PC-9 (cell line): ENCODE data around the gene YIPF2. TPM values are rescaled to one million over a fixed set of nuclear protein-coding genes. Genes with fewer than 3 reads are reported as not detected.

Source experiments
- BruUV-seq: library from RNA; stranded (reverse); fragments of 400-500 nt; replicated peaks from 2 replicates; lab custom pipeline; 2021; lab: Mats Ljungman, UMichigan
- CTCF ChIA-PET: fragments of 300-600 bp; sonication (Branson Sonifier 250); formaldehyde crosslinking; loops from one replicate; lab custom pipeline; 2022; ENCODE audit warnings: antibody characterized with exemption; lab: Charles Lee
- POLR2A ChIA-PET: fragments of 300-600 bp; sonication (Branson Sonifier 250); formaldehyde crosslinking; loops from one replicate; lab custom pipeline; 2022; ENCODE audit warnings: antibody characterized with exemption; ENCODE audit not compliant: unreplicated experiment; lab: Charles Lee
- DNase-seq, 2 experiments: peaks; one replicate each; pipeline versions ENCODE4 v3.0.0 to v3.0.0-alpha.2; 2015 to 2022; ENCODE audit warnings: mixed read lengths in 1 of 2
- H2AFZ ChIP-seq: fragments of 200-600 bp; sonication (generic); 2 replicates; pipeline ENCODE4 v1.8.1; 2017; ENCODE audit warnings: antibody characterized with exemption
- H3F3A ChIP-seq: fragments of 200-600 bp; sonication (generic); 2 replicates; pipeline ENCODE4 v1.8.1; 2017; ENCODE audit warnings: antibody characterized with exemption, mild to moderate bottlenecking, low read depth; ENCODE audit not compliant: insufficient read depth
- H3K27ac ChIP-seq: fragments of 200-600 bp; sonication (generic); 2 replicates; pipeline ENCODE4 v1.6.1; 2016; ENCODE audit warnings: mixed run types
- H3K27me3 ChIP-seq: fragments of 200-600 bp; sonication (generic); 2 replicates; pipeline ENCODE4 v1.6.1; 2016; ENCODE audit warnings: low read depth, mixed run types; ENCODE audit not compliant: insufficient read depth
- H3K36me3 ChIP-seq: fragments of 200-600 bp; sonication (generic); 2 replicates; pipeline ENCODE4 v1.6.1; 2016; ENCODE audit warnings: low read depth, mixed run types
- H3K4me1 ChIP-seq: fragments of 200-600 bp; sonication (generic); replicated peaks from 2 replicates; pipeline ENCODE4 v1.6.1; 2016; ENCODE audit warnings: mixed run types; ENCODE audit not compliant: insufficient read depth
- H3K4me2 ChIP-seq: fragments of 200-600 bp; sonication (generic); 2 replicates; pipeline ENCODE4 v1.6.1; 2017; ENCODE audit warnings: mixed run types
- H3K4me3 ChIP-seq: fragments of 200-600 bp; sonication (generic); 2 replicates; pipeline ENCODE4 v1.6.1; 2016; ENCODE audit warnings: mixed run types
- H3K79me2 ChIP-seq: fragments of 200-600 bp; sonication (generic); 2 replicates; pipeline ENCODE4 v1.6.1; 2017; ENCODE audit warnings: low read depth, mixed run types
- H3K9me2 ChIP-seq: fragments of 200-600 bp; sonication (generic); 2 replicates; pipeline ENCODE4 v1.8.1; 2017; ENCODE audit warnings: mild to moderate bottlenecking; ENCODE audit not compliant: insufficient read depth
- H3K9me3 ChIP-seq: fragments of 200-600 bp; sonication (generic); 2 replicates; pipeline ENCODE4 v1.8.1; 2016; ENCODE audit warnings: low read depth; ENCODE audit not compliant: insufficient read depth
- H4K20me1 ChIP-seq: fragments of 200-600 bp; sonication (generic); 2 replicates; pipeline ENCODE4 v1.8.1; 2017; ENCODE audit not compliant: insufficient read depth
- EZH2 ChIP-seq: fragments of 200-600 bp; sonication (generic); IDR thresholded peaks from 2 replicates; pipeline ENCODE4 v1.8.0; 2017; ENCODE audit warnings: antibody characterized with exemption, low read depth
- intact Hi-C: fragments of 100-400 bp; cut with micrococcal nuclease; formaldehyde crosslinking; loops from one replicate; pipeline ENCODE4 v1.10.0; 2022; ENCODE audit not compliant: unreplicated experiment
- total RNA-seq: library from RNA; stranded (reverse); gene quantifications from 2 replicates; pipeline ENCODE4 v1.2.3, GENCODE V29; 2021
- TF ChIP-seq, protein P1 (sequence below): fragments of 200-600 bp; sonication (generic); conservative IDR thresholded peaks from 2 replicates; pipeline ENCODE4 v1.6.1; 2017; ENCODE audit warnings: mixed run types, antibody characterized with exemption, mild to moderate bottlenecking, moderate library complexity

The YIPF2 gene
- total RNA-seq, 1 experiment from 2014 or later, result 60.2 TPM

DNA sequence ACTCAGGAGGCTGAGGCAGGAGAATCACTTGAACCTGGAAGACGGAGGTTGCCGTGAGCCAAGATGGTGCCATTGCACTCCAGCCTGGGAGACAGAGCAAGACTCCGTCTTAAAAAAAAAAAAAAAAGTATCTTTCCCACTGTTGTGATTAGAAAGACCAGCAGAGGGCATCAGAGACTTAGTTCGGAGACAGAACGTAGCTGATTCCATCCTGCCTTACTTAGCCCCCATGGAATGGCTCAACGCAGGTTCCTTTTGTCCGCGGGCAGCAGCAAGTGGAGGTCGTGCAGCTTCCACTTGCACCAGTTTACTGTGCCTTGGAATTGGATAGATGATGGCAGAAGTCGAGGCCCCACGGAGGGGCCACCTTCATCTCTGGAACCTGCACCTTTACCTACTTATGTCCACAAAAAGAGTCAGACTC, 8.2 kb upstream of the YIPF2 start:
- peak overlapping the region; percentile 60; the same call in 1 of the 2 replicates for H2AFZ ChIP-seq
- peaks cover 23% of the 10 kb centered on the region for H3K79me2 ChIP-seq
- intact Hi-C loops, result loop anchor here (5.0 to 10.0 kb wide), 4 partner anchors 101 to 501 kb away; partner anchors contain the start of genes ODAD3 and PRKCSH
- TF ChIP-seq, protein P1, sequence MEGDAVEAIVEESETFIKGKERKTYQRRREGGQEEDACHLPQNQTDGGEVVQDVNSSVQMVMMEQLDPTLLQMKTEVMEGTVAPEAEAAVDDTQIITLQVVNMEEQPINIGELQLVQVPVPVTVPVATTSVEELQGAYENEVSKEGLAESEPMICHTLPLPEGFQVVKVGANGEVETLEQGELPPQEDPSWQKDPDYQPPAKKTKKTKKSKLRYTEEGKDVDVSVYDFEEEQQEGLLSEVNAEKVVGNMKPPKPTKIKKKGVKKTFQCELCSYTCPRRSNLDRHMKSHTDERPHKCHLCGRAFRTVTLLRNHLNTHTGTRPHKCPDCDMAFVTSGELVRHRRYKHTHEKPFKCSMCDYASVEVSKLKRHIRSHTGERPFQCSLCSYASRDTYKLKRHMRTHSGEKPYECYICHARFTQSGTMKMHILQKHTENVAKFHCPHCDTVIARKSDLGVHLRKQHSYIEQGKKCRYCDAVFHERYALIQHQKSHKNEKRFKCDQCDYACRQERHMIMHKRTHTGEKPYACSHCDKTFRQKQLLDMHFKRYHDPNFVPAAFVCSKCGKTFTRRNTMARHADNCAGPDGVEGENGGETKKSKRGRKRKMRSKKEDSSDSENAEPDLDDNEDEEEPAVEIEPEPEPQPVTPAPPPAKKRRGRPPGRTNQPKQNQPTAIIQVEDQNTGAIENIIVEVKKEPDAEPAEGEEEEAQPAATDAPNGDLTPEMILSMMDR, result peak; percentile 84
- no peak for TF ChIP-seq EZH2
- ChIA-PET CTCF (interaction anchor here (0.5 to 0.7 kb wide), 6 partner anchors 149 to 949 kb away, joined by 5 to 8 read pairs (median 6); partner anchors contain the start of gene RGL3), POLR2A (interaction anchor here (0.6 kb wide), 3 partner anchors 104 to 452 kb away, joined by 3 to 15 read pairs (median 5); no protein-coding TSS in a partner anchor)
- no peaks in the 10 kb centered on the region for H3K27me3 ChIP-seq
- BruUV-seq, result no TSS peak
- no peaks in the 10 kb centered on the region for H3K9me3 ChIP-seq
- peak overlapping the region; percentile 59 for H3K4me2 ChIP-seq
- no peaks in the 10 kb centered on the region for H3K9me2 ChIP-seq
- H3F3A ChIP-seq, result peaks cover 61% of the 10 kb centered on the region
- no peak overlapping the region for H3K4me3 ChIP-seq
- H3K4me1 ChIP-seq, result peaks cover 49% of the 10 kb centered on the region
- no peaks in the 10 kb centered on the region for H3K36me3 ChIP-seq
- DNase-seq, result peak; percentile 45 to 75
- H4K20me1 ChIP-seq, result 0 out of 2 replicates have a peak, but pooled peaks cover 7% of the 10 kb centered on the region
- no peak overlapping the region for H3K27ac ChIP-seq

DNA sequence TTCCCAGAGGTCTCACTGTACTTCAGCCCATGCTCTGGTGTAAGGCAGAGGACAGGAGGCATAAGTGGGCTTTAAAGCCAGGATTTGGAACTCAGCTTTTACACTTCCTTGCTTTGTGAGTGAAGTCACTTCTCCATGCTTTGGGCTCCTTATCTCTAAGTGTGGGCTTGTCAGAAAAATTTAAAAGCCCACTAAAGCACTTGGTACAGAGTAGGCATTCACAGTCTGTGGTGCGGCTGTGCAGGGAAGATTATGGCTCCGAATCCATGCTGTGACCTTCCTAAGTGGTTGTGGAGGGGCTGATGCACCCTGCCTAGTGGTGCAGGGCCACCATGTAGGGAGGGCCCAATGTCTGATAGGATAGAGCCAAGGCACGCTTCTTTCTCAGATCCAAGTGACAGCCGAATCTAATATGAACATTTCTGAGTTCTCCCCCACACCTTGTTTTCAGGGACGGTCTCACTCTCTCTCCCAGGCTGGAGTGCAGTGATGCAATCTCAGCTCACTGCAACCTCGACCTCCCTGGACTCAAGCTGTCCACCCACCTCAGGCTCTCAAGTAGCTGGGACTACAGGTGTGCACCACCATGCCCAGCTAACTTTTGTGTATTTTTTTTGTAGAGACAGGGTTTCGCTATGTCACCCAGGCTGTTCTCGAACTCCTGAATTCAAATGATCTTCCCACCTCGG, 7.1 kb upstream of the YIPF2 start:
- 0 out of 2 replicates have a peak, but pooled peaks cover 11% of the 10 kb centered on the region for H4K20me1 ChIP-seq

DNA sequence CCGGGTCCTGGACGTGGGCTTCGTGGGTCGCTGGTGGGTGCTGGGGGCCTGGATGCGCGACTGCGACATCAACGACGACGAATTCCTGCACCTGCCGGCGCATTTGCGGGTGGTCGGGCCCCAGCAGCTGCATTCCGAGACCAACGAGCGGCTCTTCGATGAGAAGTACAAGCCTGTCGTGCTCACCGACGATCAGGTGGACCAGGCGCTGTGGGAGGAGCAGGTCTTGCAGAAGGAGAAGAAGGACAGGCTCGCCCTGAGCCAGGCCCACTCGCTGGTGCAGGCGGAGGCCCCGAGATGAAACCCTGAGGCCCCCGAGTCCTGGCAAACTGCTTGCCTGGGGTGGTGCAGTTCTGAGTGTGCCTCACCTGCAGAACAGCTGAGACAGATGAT, 959 bp upstream of the YIPF2 start:
- Histone ChIP-seq H3K9me2 (no peaks in the 10 kb centered on the region), H3K4me3 (peak overlapping the region; percentile 84), H3K79me2 (peaks cover 59% of the 10 kb centered on the region), H3F3A (0 out of 2 replicates have a peak, but pooled peaks cover 9% of the 10 kb centered on the region), H3K4me1 (peaks cover 15% of the 10 kb centered on the region), H2AFZ (peak overlapping the region; percentile 86), H3K27ac (no peak overlapping the region), H3K4me2 (peak overlapping the region; percentile 91), H4K20me1 (peaks cover 26% of the 10 kb centered on the region; the same call in 1 of the 2 replicates), H3K36me3 (0 out of 2 replicates have a peak, but pooled peaks cover 6% of the 10 kb centered on the region), H3K27me3 (no peaks in the 10 kb centered on the region), H3K9me3 (no peaks in the 10 kb centered on the region)
- TSS peak; percentile 49 for BruUV-seq
- intact Hi-C loops, result no loop called here
- no peak for TF ChIP-seq EZH2
- TF ChIP-seq, protein P1, result no peak
- no peak for DNase-seq
- POLR2A ChIA-PET, result no interaction called here
- CTCF ChIA-PET, result no interaction called here

More for the DNA sequence above, 7.1 kb upstream of the YIPF2 start:
- no peak overlapping the region for H3K4me2 ChIP-seq
- H3F3A ChIP-seq, result peaks cover 49% of the 10 kb centered on the region
- no peaks in the 10 kb centered on the region for H3K9me3 ChIP-seq
- 0 out of 2 replicates have a peak, but pooled peaks cover 4% of the 10 kb centered on the region for H3K36me3 ChIP-seq
- no peaks in the 10 kb centered on the region for H3K27me3 ChIP-seq
- BruUV-seq, result no TSS peak
- no peak overlapping the region for H3K4me3 ChIP-seq
- peaks cover 35% of the 10 kb centered on the region for H3K79me2 ChIP-seq
- intact Hi-C loops, result loop anchor here (5.0 to 10.0 kb wide), 4 partner anchors 102 to 502 kb away; partner anchors contain the start of genes ODAD3 and PRKCSH
- H2AFZ ChIP-seq, result no peak overlapping the region
- H3K4me1 ChIP-seq, result peaks cover 37% of the 10 kb centered on the region
- H3K27ac ChIP-seq, result no peak overlapping the region
- ChIA-PET CTCF (no interaction called here), POLR2A (no interaction called here)
- TF ChIP-seq EZH2, result no peak
- TF ChIP-seq, protein P1, result no peak
- no peak for DNase-seq
- no peaks in the 10 kb centered on the region for H3K9me2 ChIP-seq
